HG03045 (cell line): ENCODE results near the gene TBRG4.

Source experiments
- ATAC-seq: cut with Tn5 transposase; IDR thresholded peaks from one replicate; pipeline ENCODE4 v1.9.1; 2021; ENCODE audit warnings: mild to moderate bottlenecking, moderate library complexity; ENCODE audit not compliant: unreplicated experiment

TBRG4 gene

DNA sequence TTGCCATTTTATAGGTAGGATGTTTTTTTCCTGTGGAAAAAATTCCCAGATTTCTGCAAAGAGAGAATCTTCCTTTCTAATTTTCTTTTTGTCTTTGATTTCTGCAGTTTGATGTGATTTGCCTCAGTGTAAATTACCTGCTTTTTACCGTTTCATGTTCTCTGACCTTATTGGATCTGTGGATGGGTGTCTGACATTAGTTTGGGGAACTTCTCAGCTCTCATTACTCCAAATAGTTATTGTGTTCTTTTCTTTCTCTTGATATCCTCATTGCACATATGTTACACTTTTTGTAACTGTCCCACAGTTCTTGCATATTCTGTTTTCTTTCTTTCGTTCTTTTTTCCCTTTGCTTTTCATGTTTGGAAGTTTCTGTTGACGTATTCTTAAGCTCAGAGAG lies 51.2 kb downstream of the TBRG4 start:
- ATAC-seq, result no peak

DNA sequence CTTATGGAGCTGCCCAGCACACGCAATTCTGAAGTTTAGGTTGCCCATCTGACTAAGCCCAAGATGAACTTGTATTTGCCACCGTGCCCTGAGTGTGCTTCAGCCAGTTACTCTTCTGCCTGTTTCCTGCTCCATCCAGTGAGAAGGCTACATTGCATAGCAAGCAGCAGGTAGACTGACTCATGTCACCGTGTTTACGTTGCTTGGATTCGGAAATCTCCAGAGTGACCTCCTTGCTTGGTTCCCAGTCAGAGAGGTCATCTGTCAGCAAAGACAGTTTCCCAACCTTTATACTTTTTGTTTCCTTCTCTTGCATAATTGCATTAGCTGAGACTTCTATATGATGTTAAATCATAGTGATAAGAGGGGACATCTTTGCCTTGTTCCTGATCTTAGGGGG lies 53.6 kb downstream of the TBRG4 start:
- no peak for ATAC-seq

DNA sequence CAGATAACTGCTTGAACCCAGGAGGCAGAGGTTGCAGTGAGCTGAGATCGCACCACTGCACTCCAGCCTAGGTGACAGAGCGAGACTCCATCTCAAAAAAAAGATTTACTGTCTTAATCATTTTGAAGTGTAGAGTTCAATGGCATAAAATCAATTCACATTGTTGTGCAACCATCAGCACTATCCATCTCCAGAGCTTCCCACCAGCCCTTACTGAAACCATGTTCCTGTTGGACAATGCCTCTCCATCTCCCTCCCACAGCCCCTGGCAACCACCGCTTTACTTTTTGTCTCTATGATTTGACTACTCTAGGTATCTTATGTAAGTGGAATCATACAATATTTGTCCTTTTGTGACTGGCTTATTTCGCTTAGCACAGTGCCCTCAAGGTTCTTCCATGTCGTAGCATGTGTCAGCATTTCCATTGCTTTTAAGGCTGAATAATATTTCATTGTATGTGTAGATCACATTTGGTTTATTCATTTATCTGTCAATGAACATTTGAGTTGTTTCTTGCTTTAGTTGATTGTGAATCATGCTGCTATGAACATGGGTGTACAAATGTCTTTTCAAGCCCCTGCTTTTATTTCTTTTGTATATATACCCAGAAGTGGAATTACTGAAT lies 55.8 kb downstream of the TBRG4 start:
- ATAC-seq, result no peak

DNA sequence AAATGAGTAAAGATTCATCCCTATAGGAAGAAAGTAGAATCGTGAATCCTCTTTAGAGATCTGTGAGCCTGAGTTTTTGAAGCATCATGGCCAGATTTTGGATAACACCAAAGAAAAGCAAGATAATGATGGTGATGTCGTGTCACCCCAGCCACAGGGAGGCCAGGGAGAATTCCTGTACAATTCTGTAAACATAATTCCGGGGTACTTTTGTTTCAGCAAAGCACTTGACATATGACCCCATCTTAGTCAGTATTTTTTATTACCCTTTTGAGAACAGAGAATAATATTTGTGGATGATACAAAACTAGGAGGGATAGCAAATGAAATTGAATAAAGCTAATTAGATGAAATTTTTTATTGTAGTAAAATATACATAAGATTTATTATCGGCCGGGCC lies 56.5 kb downstream of the TBRG4 start:
- ATAC-seq, result no peak

DNA sequence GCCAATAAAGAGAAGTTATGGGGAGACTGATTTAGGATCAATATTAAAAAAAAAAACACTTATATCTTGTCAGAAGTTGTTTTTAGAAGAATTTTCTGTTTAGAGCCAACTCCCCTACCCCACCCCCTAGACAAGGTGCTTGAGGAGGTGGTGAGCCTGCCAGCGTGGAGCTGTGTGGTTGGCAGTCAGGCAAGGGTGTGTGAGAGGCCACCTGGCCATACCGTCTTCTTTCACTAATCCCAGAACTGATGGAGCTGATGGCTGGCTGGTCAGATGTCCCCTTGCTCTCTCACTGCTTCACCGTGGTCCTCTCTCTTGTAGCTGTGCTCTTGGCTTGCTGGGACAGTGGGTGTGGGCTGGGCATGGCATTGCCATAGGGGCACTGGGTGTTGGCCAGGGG lies 57.1 kb downstream of the TBRG4 start:
- ATAC-seq, result no peak

DNA sequence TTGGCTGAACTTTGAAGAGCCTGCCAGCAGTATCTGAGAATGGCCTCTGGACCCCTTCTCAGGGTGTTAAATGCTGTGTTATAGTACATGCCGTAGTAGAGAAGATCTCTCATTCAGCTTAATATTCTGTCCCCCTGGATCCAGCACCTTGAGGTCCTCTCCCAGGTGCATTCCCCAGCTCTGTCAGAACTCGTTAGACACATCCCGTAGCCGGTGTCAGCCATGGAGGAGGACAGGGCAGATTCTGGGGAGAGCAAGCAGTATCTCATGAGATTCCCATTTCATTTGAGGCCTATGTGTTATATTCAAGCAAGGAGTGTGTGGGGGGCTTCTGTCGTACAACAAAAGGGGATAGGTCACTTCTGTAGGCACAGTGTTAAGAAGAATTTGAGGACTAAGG lies 57.6 kb downstream of the TBRG4 start:
- no peak for ATAC-seq

DNA sequence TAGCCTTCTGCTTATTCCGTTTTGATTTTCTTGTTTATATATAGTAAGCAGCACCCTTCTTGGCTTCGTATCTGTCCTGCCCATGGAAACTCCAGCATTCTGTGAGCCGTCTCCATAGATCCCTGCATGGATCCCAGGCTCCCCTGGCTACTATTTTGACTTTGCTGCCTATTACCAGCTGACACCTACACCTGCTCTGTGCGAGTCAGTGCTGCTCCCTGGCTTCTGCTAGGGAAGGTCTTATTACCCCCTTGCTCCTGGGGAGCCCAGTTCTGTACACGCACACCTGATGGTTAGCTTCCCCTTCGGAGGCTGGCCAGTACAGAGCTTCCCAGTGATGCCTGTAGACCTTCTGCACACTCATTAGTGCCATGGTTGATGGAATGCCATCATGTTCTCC lies 58.1 kb downstream of the TBRG4 start:
- no peak for ATAC-seq

DNA sequence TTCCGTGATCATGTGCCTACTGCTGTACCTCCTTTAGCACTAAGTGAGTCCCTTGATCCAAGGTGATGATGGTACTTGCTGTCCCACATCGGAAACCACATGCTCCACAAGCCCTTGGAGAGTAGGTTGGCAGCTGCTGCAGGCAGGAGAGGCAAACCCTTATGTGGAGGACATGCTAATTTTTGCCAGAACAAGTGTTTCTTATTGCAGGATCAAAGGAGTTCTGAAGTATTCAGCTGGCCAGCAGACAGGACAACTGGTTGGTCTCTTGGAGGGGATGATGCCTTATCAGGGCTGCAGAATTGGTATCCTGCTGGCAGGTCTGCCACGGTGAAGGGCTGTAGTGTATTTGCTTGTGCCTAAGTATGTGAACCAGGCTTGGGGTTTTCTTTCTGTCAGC lies 59.5 kb downstream of the TBRG4 start:
- ATAC-seq, result no peak

DNA sequence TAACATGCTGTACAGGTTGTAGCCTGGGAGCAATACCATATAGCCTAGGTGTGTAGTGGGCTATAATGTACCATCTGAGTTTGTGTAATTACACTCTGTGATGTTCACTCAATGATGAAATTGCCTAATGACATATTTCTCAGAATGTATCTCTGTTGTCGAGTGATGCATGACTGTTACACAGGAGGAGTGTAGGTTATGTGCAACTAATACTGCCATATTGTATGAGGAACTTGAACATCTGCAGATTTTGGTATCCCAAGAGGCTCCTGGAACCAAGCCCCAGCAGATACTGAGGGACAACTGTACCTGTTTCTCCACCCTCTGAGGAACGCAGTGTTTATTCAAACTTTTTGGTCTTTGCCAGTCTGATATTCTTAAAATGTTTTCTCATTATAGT lies 61.3 kb downstream of the TBRG4 start:
- ATAC-seq, result no peak
